AG04450 (cell line): ENCODE data around the gene GRIA1. TPM values are rescaled to one million over a fixed set of nuclear protein-coding genes. Genes with fewer than 3 reads are reported as not detected.

ENCODE experiments used
- CTCF ChIA-PET: fragments of 300-600, 350-600 bp; formaldehyde crosslinking; extraction: SDS; loops from one replicate; lab custom pipeline; 2022; ENCODE audit warnings: antibody characterized with exemption, inconsistent platforms; lab: Charles Lee
- POLR2A ChIA-PET: fragments of 350-600 bp; formaldehyde crosslinking; extraction: SDS; loops from one replicate; lab custom pipeline; 2021; ENCODE audit warnings: antibody characterized with exemption, inconsistent platforms; lab: Yijun Ruan, JAX
- DNase-seq: peaks from one replicate; pipeline ENCODE4 v3.0.0-alpha.2; 2011; ENCODE audit warnings: low read depth, low spot score
- H3K27ac ChIP-seq: one replicate; pipeline ENCODE4 v1.5.1; 2012; ENCODE audit warnings: low read depth, low read length, control low read depth
- H3K27me3 ChIP-seq: one replicate; pipeline ENCODE4 v1.6.0; 2012; ENCODE audit warnings: low read length; ENCODE audit not compliant: control insufficient read depth, insufficient read depth
- H3K4me3 ChIP-seq: 2 replicates; pipeline ENCODE4 v1.5.1; 2011; ENCODE audit warnings: mild to moderate bottlenecking, low read depth, low read length, control low read depth
- H3K9me3 ChIP-seq: 2 replicates; pipeline ENCODE4 v1.5.1; 2012; ENCODE audit warnings: low read length; ENCODE audit not compliant: control insufficient read depth, insufficient read depth
- CTCF ChIP-seq: IDR thresholded peaks from 2 replicates; pipeline ENCODE4 v1.5.1; 2011; ENCODE audit warnings: low read depth, low read length, control low read depth, inconsistent platforms
- polyA plus RNA-seq: library from polyadenylated mRNA; depleted of rRNA; stranded (reverse); fragments of >200 nt; gene quantifications from 2 replicates; pipeline ENCODE4 v1.2.3, GENCODE V29; 2011

Gene GRIA1
- polyA plus RNA-seq, 1 experiment = 0.42 TPM

- Histone ChIP-seq H3K4me3 (no peak overlapping the region), H3K27me3 (no peaks in the 10 kb centered on the region), H3K27ac (no peak overlapping the region), H3K9me3 (no peaks in the 10 kb centered on the region)
- TF ChIP-seq CTCF = no peak
- no peak for DNase-seq
- POLR2A ChIA-PET = no interaction called here
- CTCF ChIA-PET = no interaction called here
Observed at GRCh38 chr5:153742060-153742459, 251.6 kb downstream of the GRIA1 start.

GRCh38 chr5:153744751-153745150 lies 254.3 kb downstream of the GRIA1 start:
- TF ChIP-seq CTCF = no peak
- POLR2A ChIA-PET = no interaction called here
- H3K9me3 ChIP-seq = no peaks in the 10 kb centered on the region
- H3K27ac ChIP-seq = no peak overlapping the region
- DNase-seq = no peak
- no peaks in the 10 kb centered on the region for H3K27me3 ChIP-seq
- H3K4me3 ChIP-seq = no peak overlapping the region
- CTCF ChIA-PET = no interaction called here

GRCh38 chr5:153745778-153746395 lies 255.4 kb downstream of the GRIA1 start:
- ChIA-PET CTCF (no interaction called here), POLR2A (no interaction called here)
- H3K27ac ChIP-seq = no peak overlapping the region
- no peak for TF ChIP-seq CTCF
- no peak for DNase-seq
- no peaks in the 10 kb centered on the region for H3K27me3 ChIP-seq
- no peaks in the 10 kb centered on the region for H3K9me3 ChIP-seq
- H3K4me3 ChIP-seq = no peak overlapping the region

- CTCF ChIA-PET = no interaction called here
- Histone ChIP-seq H3K27me3 (no peaks in the 10 kb centered on the region), H3K9me3 (no peaks in the 10 kb centered on the region), H3K4me3 (no peak overlapping the region), H3K27ac (no peak overlapping the region)
- POLR2A ChIA-PET = no interaction called here
- TF ChIP-seq CTCF = no peak
- no peak for DNase-seq
Observed at GRCh38 chr5:153746440-153746839, 256.0 kb downstream of the GRIA1 start.

- POLR2A ChIA-PET = no interaction called here
- H3K27me3 ChIP-seq = no peaks in the 10 kb centered on the region
- no peak overlapping the region for H3K4me3 ChIP-seq
- H3K9me3 ChIP-seq = no peaks in the 10 kb centered on the region
- DNase-seq = no peak
- H3K27ac ChIP-seq = no peak overlapping the region
- no peak for TF ChIP-seq CTCF
- CTCF ChIA-PET = no interaction called here
Observed at GRCh38 chr5:153748823-153749222, 258.4 kb downstream of the GRIA1 start.
